Tibial artery (tissue), 4 donors: ENCODE data around the gene PRKAR1B.

Source experiments
- DNase-seq, 2 donors: peaks; one replicate each; pipeline ENCODE4 v3.0.0-alpha.2; 2019
- H3K27ac ChIP-seq, 2 donors: fragments of 200-600 bp; sonication (generic) in 1 of 2; 1 replicate in 1 of 2; 2 replicates in 1 of 2; pipeline ENCODE4 v1.5.1; 2018 to 2019; ENCODE audit warnings: mild to moderate bottlenecking in 1 of 2
- H3K27me3 ChIP-seq, 2 donors: fragments of 200-600 bp; sonication (generic) in 1 of 2; one replicate each; pipeline versions ENCODE4 v1.5.1 to v1.6.0; 2016 to 2019
- H3K36me3 ChIP-seq, 3 donors: fragments of 200-600 bp; sonication (generic) in 2 of 3; one replicate each; pipeline ENCODE4 v1.5.1; 2016 to 2019; ENCODE audit warnings: mild to moderate bottlenecking in 2 of 3
- H3K4me1 ChIP-seq, 4 donors: fragments of 200-600 bp; sonication (generic) in 2 of 4; 1 replicate in 3 of 4; 2 replicates in 1 of 4; pipeline ENCODE4 v1.5.1; 2016 to 2019
- H3K4me3 ChIP-seq, 2 donors: fragments of 200-600 bp; sonication (generic) in 1 of 2; 1 replicate in 1 of 2; 2 replicates in 1 of 2; pipeline ENCODE4 v1.5.1; 2018 to 2019; ENCODE audit warnings: mild to moderate bottlenecking in 2 of 2
- H3K9me3 ChIP-seq, 3 donors: fragments of 200-600 bp; sonication (generic) in 1 of 3; one replicate each; pipeline ENCODE4 v1.5.1; 2016 to 2019
- CTCF ChIP-seq, 2 experiments: fragments of 200-600 bp in 1 of 2; fragments of 450-650 bp in 1 of 2; IDR thresholded peaks; one replicate each; pipeline ENCODE4 v1.5.1; 2017 to 2019; ENCODE audit warnings: antibody characterized with exemption in 2 of 2, mild to moderate bottlenecking in 1 of 2, moderate library complexity in 1 of 2
- intact Hi-C: fragments of 100-400 bp; cut with DNase I; formaldehyde crosslinking; loops from one replicate; pipeline ENCODE4 v1.15.0; 2023; ENCODE audit warnings: low total_unique reads

The PRKAR1B gene

GRCh38 chr7:563629-564170, 163.4 kb downstream of the PRKAR1B start:
- peak overlapping the region; percentile 68 to 71 for H3K27ac ChIP-seq
- DNase-seq, result no peak
- H3K9me3 ChIP-seq, result no peaks in the 10 kb centered on the region
- peaks cover 0 to 30% (median 20%) of the 10 kb centered on the region in 4 donors for H3K4me1 ChIP-seq
- intact Hi-C loops, result no loop called here
- H3K4me3 ChIP-seq, result no peak overlapping the region
- no peaks in the 10 kb centered on the region for H3K36me3 ChIP-seq
- H3K27me3 ChIP-seq, result no peaks in the 10 kb centered on the region
- no peak for TF ChIP-seq CTCF (IDR thresholded peaks at IDR 0.05)

GRCh38 chr7:562789-563628, 164.1 kb downstream of the PRKAR1B start:
- TF ChIP-seq CTCF (IDR thresholded peaks at IDR 0.05), result no peak
- no peaks in the 10 kb centered on the region for H3K36me3 ChIP-seq
- intact Hi-C loops, result no loop called here
- H3K27ac ChIP-seq, result no peak overlapping the region
- no peak for DNase-seq
- H3K27me3 ChIP-seq, result no peaks in the 10 kb centered on the region
- no peak overlapping the region for H3K4me3 ChIP-seq
- H3K9me3 ChIP-seq, result no peaks in the 10 kb centered on the region
- H3K4me1 ChIP-seq, result peaks cover 0 to 30% (median 14%) of the 10 kb centered on the region in 4 donors

GRCh38 chr7:562374-562675, 164.8 kb downstream of the PRKAR1B start:
- intact Hi-C loops, result no loop called here

GRCh38 chr7:561631-562373, 165.3 kb downstream of the PRKAR1B start:
- no peak for TF ChIP-seq CTCF (IDR thresholded peaks at IDR 0.05)
- intact Hi-C loops, result no loop called here
- DNase-seq, result no peak
- H3K27me3 ChIP-seq, result no peaks in the 10 kb centered on the region
- H3K27ac ChIP-seq, result no peak overlapping the region
- H3K36me3 ChIP-seq, result no peaks in the 10 kb centered on the region
- no peak overlapping the region for H3K4me3 ChIP-seq
- H3K4me1 ChIP-seq, result peaks cover 0 to 36% (median 13%) of the 10 kb centered on the region in 4 donors
- H3K9me3 ChIP-seq, result no peaks in the 10 kb centered on the region

More at GRCh38 chr7:562374-562675, 164.8 kb downstream of the PRKAR1B start:
- TF ChIP-seq CTCF (IDR thresholded peaks at IDR 0.05), result no peak
- no peak overlapping the region for H3K4me3 ChIP-seq
- H3K27me3 ChIP-seq, result no peaks in the 10 kb centered on the region
- H3K4me1 ChIP-seq, result peaks cover 0 to 31% (median 13%) of the 10 kb centered on the region in 4 donors
- no peaks in the 10 kb centered on the region for H3K36me3 ChIP-seq
- no peaks in the 10 kb centered on the region for H3K9me3 ChIP-seq
- H3K27ac ChIP-seq, result no peak overlapping the region
- DNase-seq, result no peak

- H3K4me3 ChIP-seq, result no peak overlapping the region
- no peak for TF ChIP-seq CTCF (IDR thresholded peaks at IDR 0.05)
- peaks cover 0 to 41% (median 13%) of the 10 kb centered on the region in 4 donors for H3K4me1 ChIP-seq
- no peaks in the 10 kb centered on the region for H3K36me3 ChIP-seq
- no peak for DNase-seq
- no peaks in the 10 kb centered on the region for H3K27me3 ChIP-seq
- no peak overlapping the region for H3K27ac ChIP-seq
- intact Hi-C loops, result no loop called here
- no peaks in the 10 kb centered on the region for H3K9me3 ChIP-seq
Observed at GRCh38 chr7:560966-561630, 166.0 kb downstream of the PRKAR1B start.
